HepG2 (cell line): ENCODE measurements around the gene CHADL.

Source experiments
- CTCF ChIP-seq: sonication (generic); formaldehyde crosslinking; IDR thresholded peaks from 2 replicates; pipeline ENCODE4 v1.5.0; 2020; ENCODE audit warnings: mild to moderate bottlenecking, missing genetic modification reagents, moderate library complexity
- DMTF1 ChIP-seq: sonication (generic); formaldehyde crosslinking; IDR thresholded peaks from 2 replicates; pipeline ENCODE4 v1.4.0; 2020; ENCODE audit warnings: mild to moderate bottlenecking, missing genetic modification reagents
- TBL1XR1 ChIP-seq: fragments of 150-350 bp; IDR thresholded peaks from 2 replicates; pipeline ENCODE4 v1.6.1; 2014; ENCODE audit warnings: borderline replicate concordance, low read length; ENCODE audit not compliant: partially characterized antibody
- ZHX2 ChIP-seq, 2 experiments: sonication (generic) in 1 of 2; formaldehyde crosslinking in 1 of 2; IDR thresholded peaks; 2 replicates each; pipeline versions ENCODE4 v1.6.1 to v1.9.0; 2014 to 2022; ENCODE audit warnings: antibody characterized with exemption in 1 of 2, borderline replicate concordance in 1 of 2, inconsistent platforms in 1 of 2, low read depth in 1 of 2, missing genetic modification reagents in 1 of 2
- ZNF143 ChIP-seq: sonication (generic); formaldehyde crosslinking; IDR thresholded peaks from 2 replicates; pipeline ENCODE4 v1.4.0; 2020; ENCODE audit warnings: missing genetic modification reagents
- ZNF510 ChIP-seq: sonication (generic); formaldehyde crosslinking; IDR thresholded peaks from 2 replicates; pipeline ENCODE4 v1.4.0; 2020; ENCODE audit warnings: low read depth, mild to moderate bottlenecking, missing genetic modification reagents
- TF ChIP-seq, protein P1 (sequence below): conservative IDR thresholded peaks from 2 replicates; pipeline ENCODE4 v1.6.1; 2018; ENCODE audit warnings: missing genetic modification reagents

DNA sequence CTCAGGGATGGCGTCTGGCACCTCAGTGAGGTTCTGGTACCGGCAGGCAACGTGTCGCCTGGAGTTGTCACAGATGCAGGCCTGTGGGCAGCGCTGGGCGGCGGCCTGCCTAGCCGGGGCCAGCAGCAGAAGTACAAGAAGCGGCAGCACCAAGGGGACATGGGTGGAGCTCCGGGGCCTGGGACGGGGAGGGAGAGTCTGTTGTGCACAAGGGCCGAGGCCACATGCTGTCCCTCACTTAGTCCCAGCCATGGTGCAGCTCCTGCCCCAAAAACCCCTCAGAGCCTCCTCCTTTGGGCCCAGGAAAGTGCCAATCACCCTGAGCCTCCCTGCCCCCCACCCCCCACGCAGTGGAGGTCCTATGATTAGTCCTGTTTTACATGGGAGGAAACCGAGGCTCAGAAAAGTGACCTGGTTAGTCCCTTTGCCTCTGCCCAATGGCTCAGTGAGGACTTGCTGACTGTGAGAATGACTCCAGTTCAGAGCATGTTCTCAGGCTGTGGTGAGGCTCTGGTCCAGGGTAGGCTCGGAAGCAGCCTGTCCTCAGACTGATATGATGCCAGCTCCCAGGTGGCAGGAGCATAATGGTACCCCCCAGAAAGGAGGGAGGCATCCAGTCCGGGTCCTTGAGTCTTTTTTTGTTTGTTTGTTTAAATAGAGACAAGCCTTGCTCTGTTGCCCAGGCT, 1.1 kb downstream of the CHADL start:
- TF ChIP-seq ZNF510 (CRISPR knock-in tag) = no peak
- TF ChIP-seq, protein P1, sequence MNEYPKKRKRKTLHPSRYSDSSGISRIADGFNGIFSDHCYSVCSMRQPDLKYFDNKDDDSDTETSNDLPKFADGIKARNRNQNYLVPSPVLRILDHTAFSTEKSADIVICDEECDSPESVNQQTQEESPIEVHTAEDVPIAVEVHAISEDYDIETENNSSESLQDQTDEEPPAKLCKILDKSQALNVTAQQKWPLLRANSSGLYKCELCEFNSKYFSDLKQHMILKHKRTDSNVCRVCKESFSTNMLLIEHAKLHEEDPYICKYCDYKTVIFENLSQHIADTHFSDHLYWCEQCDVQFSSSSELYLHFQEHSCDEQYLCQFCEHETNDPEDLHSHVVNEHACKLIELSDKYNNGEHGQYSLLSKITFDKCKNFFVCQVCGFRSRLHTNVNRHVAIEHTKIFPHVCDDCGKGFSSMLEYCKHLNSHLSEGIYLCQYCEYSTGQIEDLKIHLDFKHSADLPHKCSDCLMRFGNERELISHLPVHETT = no peak
- no peak for TF ChIP-seq DMTF1 (CRISPR knock-in tag)
- no peak for TF ChIP-seq ZNF143
- no peak for TF ChIP-seq TBL1XR1
- no peak for TF ChIP-seq CTCF (CRISPR knock-in tag)
- no peak for TF ChIP-seq ZHX2 (IDR thresholded peaks at IDR 0.05; ENCODE audit: low read depth)
- no peak for TF ChIP-seq ZHX2 (CRISPR knock-in tag; IDR thresholded peaks at IDR 0.05; ENCODE audit: borderline replicate concordance)
